Loucy (cell line): Measurements from ENCODE around the gene DCP2.

ENCODE experiments used
- H2AFZ ChIP-seq: fragments of 200-600 bp; sonication (generic); 2 replicates; pipeline ENCODE4 v1.6.0; 2016; ENCODE audit warnings: antibody characterized with exemption, mild to moderate bottlenecking, low read length, moderate library complexity
- H3F3A ChIP-seq: fragments of 200-600 bp; 2 replicates; pipeline ENCODE4 v1.6.0; 2016; ENCODE audit warnings: antibody characterized with exemption, low read depth, mild to moderate bottlenecking
- H3K27me3 ChIP-seq: fragments of 200-600 bp; sonication (generic); 2 replicates; pipeline ENCODE4 v1.6.1; 2014; ENCODE audit warnings: low read length, mild to moderate bottlenecking; ENCODE audit not compliant: insufficient read depth, poor library complexity, severe bottlenecking
- H3K36me3 ChIP-seq: fragments of 200-600 bp; sonication (generic); 2 replicates; pipeline ENCODE4 v1.6.1; 2016; ENCODE audit warnings: low read length; ENCODE audit not compliant: insufficient read depth
- H3K4me1 ChIP-seq: fragments of 200-600 bp; sonication (generic); 2 replicates; pipeline ENCODE4 v1.5.1; 2014; ENCODE audit warnings: low read length, mild to moderate bottlenecking; ENCODE audit not compliant: insufficient read depth, poor library complexity, severe bottlenecking
- H3K4me2 ChIP-seq: fragments of 200-600 bp; sonication (generic); 2 replicates; pipeline ENCODE4 v1.6.0; 2014; ENCODE audit warnings: antibody characterized with exemption, low read length, low read depth, mild to moderate bottlenecking; ENCODE audit not compliant: poor library complexity, severe bottlenecking
- H3K4me3 ChIP-seq: fragments of 200-600 bp; sonication (generic); 2 replicates; pipeline ENCODE4 v1.5.1; 2014; ENCODE audit warnings: low read length, mild to moderate bottlenecking, mixed read lengths; ENCODE audit not compliant: poor library complexity, severe bottlenecking
- H3K79me2 ChIP-seq: fragments of 200-600 bp; sonication (generic); 2 replicates; pipeline ENCODE4 v1.6.1; 2014; ENCODE audit warnings: low read length; ENCODE audit not compliant: insufficient read depth
- H3K9ac ChIP-seq: fragments of 200-600 bp; sonication (generic); 2 replicates; pipeline ENCODE4 v1.6.0; 2014; ENCODE audit warnings: mild to moderate bottlenecking, low read depth, low read length, moderate library complexity; ENCODE audit not compliant: poor library complexity, severe bottlenecking
- H3K9me2 ChIP-seq: fragments of 200-600 bp; sonication (generic); replicated peaks from 2 replicates; pipeline ENCODE4 v1.6.1; 2016; ENCODE audit warnings: low read depth, low read length, mixed read lengths
- H3K9me3 ChIP-seq: fragments of 200-600 bp; sonication (generic); 2 replicates; pipeline ENCODE4 v1.6.1; 2014; ENCODE audit warnings: mild to moderate bottlenecking, antibody characterized with exemption, low read length, low read depth; ENCODE audit not compliant: insufficient read depth
- H4K20me1 ChIP-seq: fragments of 200-600 bp; sonication (generic); 2 replicates; pipeline ENCODE4 v1.6.0; 2014; ENCODE audit warnings: antibody characterized with exemption, low read length, mild to moderate bottlenecking; ENCODE audit not compliant: insufficient read depth, poor library complexity, severe bottlenecking
- EZH2phosphoT487 ChIP-seq: fragments of 200-600 bp; IDR thresholded peaks from 2 replicates; pipeline ENCODE4 v1.6.1; 2018; ENCODE audit warnings: antibody characterized with exemption, mild to moderate bottlenecking, moderate library complexity, borderline replicate concordance
- TF ChIP-seq, protein P1 (sequence below): fragments of 200-600 bp; sonication (generic); conservative IDR thresholded peaks from 2 replicates; pipeline ENCODE4 v1.5.1; 2014; ENCODE audit warnings: mild to moderate bottlenecking, antibody characterized with exemption, low read length

Gene DCP2

DNA sequence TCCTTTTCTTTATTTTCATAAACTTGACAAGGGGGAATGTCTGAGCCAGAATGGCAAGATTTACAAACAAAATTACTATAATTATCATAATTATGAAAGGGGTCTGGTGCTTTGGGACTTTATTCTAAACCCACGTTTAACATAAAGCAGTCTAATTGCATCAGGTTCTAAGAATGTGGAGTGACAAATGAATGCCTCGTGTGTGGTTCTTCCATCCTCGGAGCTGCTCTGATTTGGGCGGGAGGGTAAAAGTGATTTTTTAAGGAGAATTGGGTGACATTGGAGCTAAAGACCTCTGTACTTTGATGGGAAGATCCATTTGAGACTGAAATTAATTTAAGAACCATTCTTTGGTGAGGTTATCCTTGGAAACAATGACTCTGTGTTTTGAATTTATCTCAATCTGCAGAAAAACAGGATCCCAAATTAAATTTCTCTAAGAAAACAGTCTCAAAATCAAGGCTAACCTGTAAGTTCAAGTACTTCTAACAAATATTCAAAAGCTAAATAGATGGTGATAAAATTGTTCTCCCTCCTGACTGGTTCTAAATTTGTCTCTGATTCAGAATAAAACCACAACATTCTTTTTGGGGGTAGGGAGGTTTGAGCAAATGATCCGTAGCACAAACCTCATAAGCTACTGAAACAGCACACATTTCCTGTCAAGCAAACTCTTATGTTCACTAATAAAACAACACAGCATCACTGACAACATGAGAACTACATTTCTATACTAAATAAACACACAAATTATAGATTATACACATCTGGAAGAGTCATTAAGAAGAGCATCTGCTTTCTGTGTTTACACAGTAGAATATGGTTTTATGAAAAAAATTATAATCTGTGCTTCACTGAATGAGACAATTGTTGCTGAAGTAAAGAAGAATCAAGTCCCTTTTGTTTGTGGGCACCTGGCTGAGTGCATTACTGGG, 85.5 kb downstream of the DCP2 start:
- Histone ChIP-seq H3K9ac (no peak overlapping the region), H3K27me3 (no peaks in the 10 kb centered on the region), H4K20me1 (no peaks in the 10 kb centered on the region), H3K4me3 (peak overlapping the region; percentile 35), H3K9me3 (no peaks in the 10 kb centered on the region), H3K4me1 (peaks cover 19% of the 10 kb centered on the region), H3K9me2 (no peaks in the 10 kb centered on the region), H3K4me2 (peak overlapping the region; percentile 56), H3F3A (no peaks in the 10 kb centered on the region), H3K36me3 (peaks cover 4% of the 10 kb centered on the region; the same call in 1 of the 2 replicates), H2AFZ (no peak overlapping the region), H3K79me2 (no peaks in the 10 kb centered on the region)
- TF ChIP-seq, protein P1, sequence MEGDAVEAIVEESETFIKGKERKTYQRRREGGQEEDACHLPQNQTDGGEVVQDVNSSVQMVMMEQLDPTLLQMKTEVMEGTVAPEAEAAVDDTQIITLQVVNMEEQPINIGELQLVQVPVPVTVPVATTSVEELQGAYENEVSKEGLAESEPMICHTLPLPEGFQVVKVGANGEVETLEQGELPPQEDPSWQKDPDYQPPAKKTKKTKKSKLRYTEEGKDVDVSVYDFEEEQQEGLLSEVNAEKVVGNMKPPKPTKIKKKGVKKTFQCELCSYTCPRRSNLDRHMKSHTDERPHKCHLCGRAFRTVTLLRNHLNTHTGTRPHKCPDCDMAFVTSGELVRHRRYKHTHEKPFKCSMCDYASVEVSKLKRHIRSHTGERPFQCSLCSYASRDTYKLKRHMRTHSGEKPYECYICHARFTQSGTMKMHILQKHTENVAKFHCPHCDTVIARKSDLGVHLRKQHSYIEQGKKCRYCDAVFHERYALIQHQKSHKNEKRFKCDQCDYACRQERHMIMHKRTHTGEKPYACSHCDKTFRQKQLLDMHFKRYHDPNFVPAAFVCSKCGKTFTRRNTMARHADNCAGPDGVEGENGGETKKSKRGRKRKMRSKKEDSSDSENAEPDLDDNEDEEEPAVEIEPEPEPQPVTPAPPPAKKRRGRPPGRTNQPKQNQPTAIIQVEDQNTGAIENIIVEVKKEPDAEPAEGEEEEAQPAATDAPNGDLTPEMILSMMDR = no peak

DNA sequence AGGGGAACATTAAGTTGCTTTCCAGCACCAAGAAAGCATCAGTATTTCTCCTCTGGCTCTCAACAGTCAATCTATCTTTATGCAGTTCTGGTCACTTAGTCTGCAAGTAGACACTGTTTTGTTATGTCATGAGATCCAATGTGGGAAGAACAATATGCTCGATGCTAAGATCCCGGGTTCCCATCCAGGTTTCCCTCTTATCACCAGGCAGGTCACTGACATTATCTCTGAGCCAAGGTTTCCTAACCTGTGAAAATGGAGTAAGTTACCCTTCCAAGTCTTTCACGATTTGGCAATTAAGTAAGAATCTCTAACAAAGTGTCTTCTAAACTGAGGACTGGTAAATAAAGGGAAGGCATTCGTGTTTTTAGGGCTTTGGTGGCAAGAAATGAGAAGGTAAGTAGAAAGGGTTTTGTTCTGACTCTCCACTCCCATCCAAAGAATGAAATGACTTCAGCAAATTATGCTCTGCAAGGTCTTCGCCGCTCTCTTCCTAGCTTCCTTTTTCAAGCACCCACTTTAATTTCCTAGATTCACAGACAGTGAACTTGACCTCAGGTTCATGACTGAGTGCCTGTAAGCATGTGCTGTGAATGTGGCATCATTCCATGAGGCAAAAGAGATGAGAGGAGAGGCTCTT, 86.4 kb downstream of the DCP2 start:
- Histone ChIP-seq H4K20me1 (no peaks in the 10 kb centered on the region), H2AFZ (no peak overlapping the region), H3K4me3 (peak overlapping the region; percentile 35), H3K36me3 (peaks cover 9% of the 10 kb centered on the region; the same call in 1 of the 2 replicates), H3F3A (no peaks in the 10 kb centered on the region), H3K27me3 (no peaks in the 10 kb centered on the region), H3K4me1 (peaks cover 19% of the 10 kb centered on the region), H3K79me2 (no peaks in the 10 kb centered on the region), H3K4me2 (peak overlapping the region; percentile 56), H3K9me2 (no peaks in the 10 kb centered on the region), H3K9me3 (no peaks in the 10 kb centered on the region), H3K9ac (no peak overlapping the region)
- no peak for TF ChIP-seq EZH2phosphoT487
- TF ChIP-seq, protein P1 = no peak

DNA sequence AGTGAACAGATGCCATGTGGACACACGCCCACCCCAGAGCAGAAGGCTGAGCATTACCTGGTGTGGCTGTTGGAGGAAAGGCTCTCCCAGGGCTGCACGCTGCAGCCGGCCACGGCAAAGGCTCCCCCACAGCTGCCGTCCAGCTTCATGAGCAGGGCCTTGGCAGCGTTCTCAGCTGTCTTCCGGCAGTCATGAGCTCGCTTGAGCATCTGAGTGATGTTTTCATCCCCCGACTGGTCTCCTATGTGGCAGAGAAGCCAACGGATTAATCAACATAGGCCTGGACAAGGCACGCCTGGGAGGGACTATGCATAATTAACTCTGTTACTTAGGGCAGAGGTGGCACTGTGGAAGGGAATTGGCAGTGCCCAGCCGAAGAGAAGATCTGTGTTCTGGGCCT, 87.3 kb downstream of the DCP2 start:
- no peak overlapping the region for H2AFZ ChIP-seq
- peaks cover 19% of the 10 kb centered on the region for H3K4me1 ChIP-seq
- H4K20me1 ChIP-seq = no peaks in the 10 kb centered on the region
- H3K9me3 ChIP-seq = no peaks in the 10 kb centered on the region
- TF ChIP-seq, protein P1 = no peak
- no peak for TF ChIP-seq EZH2phosphoT487
- H3K4me3 ChIP-seq = no peak overlapping the region
- no peak overlapping the region for H3K4me2 ChIP-seq
- no peaks in the 10 kb centered on the region for H3K9me2 ChIP-seq
- peaks cover 9% of the 10 kb centered on the region; the same call in 1 of the 2 replicates for H3K36me3 ChIP-seq
- no peaks in the 10 kb centered on the region for H3K27me3 ChIP-seq
- H3F3A ChIP-seq = no peaks in the 10 kb centered on the region
- H3K9ac ChIP-seq = no peak overlapping the region
- H3K79me2 ChIP-seq = no peaks in the 10 kb centered on the region
